Upper lobe of left lung (tissue), 4 donors: Measurements from ENCODE around the gene FAM241B.

Source experiments
- POLR2AphosphoS5 ChIP-seq, 2 donors: sonication (generic); formaldehyde crosslinking; IDR thresholded peaks; one replicate each; pipeline ENCODE4 v1.5.1; 2017; ENCODE audit warnings: antibody characterized with exemption in 2 of 2
- TF ChIP-seq, protein P1 (sequence below), 6 experiments: fragments of 450-650 bp in 4 of 6; fragments of 200-600 bp in 2 of 6; sonication (generic) in 2 of 6; IDR thresholded peaks; one replicate each; pipeline ENCODE4 v1.5.1; 2016 to 2019; ENCODE audit warnings: antibody characterized with exemption in 6 of 6

DNA sequence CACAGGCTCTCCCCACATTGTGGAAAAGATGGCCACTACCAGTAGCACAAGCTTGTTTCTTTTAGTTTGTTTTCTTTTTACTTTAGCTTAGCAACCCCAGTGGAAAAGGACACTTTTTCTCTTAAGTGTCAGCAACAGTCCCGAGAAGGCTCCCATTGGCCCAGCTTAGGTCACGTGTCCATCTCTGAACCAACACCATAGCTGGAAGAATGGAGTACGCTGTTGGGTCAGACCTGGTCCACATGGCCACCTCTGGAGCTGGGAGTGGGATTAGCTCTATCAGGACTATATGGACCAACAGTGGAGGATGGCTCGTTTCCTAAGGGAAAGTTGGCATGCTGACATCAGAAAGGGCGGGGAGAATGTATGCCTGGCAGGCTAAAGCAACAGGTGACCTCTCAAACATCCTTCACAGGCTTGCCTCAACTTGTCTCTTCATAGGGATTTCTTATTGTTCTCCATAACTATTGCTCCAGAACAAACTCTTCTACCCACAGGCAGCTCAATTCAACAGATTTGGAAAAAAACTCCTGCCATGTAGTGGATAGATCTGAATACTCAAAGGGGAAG lies 29.2 kb upstream of the FAM241B start:
- TF ChIP-seq, protein P1, sequence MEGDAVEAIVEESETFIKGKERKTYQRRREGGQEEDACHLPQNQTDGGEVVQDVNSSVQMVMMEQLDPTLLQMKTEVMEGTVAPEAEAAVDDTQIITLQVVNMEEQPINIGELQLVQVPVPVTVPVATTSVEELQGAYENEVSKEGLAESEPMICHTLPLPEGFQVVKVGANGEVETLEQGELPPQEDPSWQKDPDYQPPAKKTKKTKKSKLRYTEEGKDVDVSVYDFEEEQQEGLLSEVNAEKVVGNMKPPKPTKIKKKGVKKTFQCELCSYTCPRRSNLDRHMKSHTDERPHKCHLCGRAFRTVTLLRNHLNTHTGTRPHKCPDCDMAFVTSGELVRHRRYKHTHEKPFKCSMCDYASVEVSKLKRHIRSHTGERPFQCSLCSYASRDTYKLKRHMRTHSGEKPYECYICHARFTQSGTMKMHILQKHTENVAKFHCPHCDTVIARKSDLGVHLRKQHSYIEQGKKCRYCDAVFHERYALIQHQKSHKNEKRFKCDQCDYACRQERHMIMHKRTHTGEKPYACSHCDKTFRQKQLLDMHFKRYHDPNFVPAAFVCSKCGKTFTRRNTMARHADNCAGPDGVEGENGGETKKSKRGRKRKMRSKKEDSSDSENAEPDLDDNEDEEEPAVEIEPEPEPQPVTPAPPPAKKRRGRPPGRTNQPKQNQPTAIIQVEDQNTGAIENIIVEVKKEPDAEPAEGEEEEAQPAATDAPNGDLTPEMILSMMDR (IDR thresholded peaks at IDR 0.05): no peak
- TF ChIP-seq POLR2AphosphoS5 (IDR thresholded peaks at IDR 0.05): no peak
